GM12801 (cell line): Measurements from ENCODE around the gene LAPTM5.

Experiments
- CTCF ChIP-seq: IDR thresholded peaks from one replicate; pipeline ENCODE4 v1.5.1; 2011; ENCODE audit warnings: control low read depth; ENCODE audit not compliant: insufficient read length; ENCODE audit errors: extremely low read depth

LAPTM5 gene

GRCh38 chr1:30785181-30785580 is 27.6 kb upstream of the LAPTM5 start:
- no peak for TF ChIP-seq CTCF

- TF ChIP-seq CTCF: no peak
Observed at GRCh38 chr1:30783256-30783915, 25.8 kb upstream of the LAPTM5 start.

GRCh38 chr1:30782361-30783255 is 25.0 kb upstream of the LAPTM5 start:
- TF ChIP-seq CTCF: no peak

GRCh38 chr1:30781906-30782305 is 24.3 kb upstream of the LAPTM5 start:
- no peak for TF ChIP-seq CTCF

- no peak for TF ChIP-seq CTCF
Observed at GRCh38 chr1:30780409-30780808, 22.8 kb upstream of the LAPTM5 start.

GRCh38 chr1:30779294-30780071 is 21.9 kb upstream of the LAPTM5 start:
- TF ChIP-seq CTCF: no peak

GRCh38 chr1:30778979-30779293 is 21.4 kb upstream of the LAPTM5 start:
- no peak for TF ChIP-seq CTCF
